Fibroblast of upper back skin (primary cell): ENCODE results near the gene PLA2G6.

Experiments
- DNase-seq: peaks from one replicate; pipeline ENCODE4 v3.0.0-alpha.2; 2013

PLA2G6 gene

GRCh38 chr22:38068641-38069371 is 112.8 kb downstream of the PLA2G6 start:
- no peak for DNase-seq

GRCh38 chr22:38067761-38068360 is 113.8 kb downstream of the PLA2G6 start:
- DNase-seq: no peak

GRCh38 chr22:38067028-38067415 is 114.6 kb downstream of the PLA2G6 start:
- no peak for DNase-seq

- no peak for DNase-seq
Measured at GRCh38 chr22:38066381-38067027, 115.1 kb downstream of the PLA2G6 start.

GRCh38 chr22:38065539-38065938 is 116.1 kb downstream of the PLA2G6 start:
- DNase-seq: no peak

GRCh38 chr22:38062791-38063190 is 118.8 kb downstream of the PLA2G6 start:
- no peak for DNase-seq
